CD14-positive monocyte (primary cell): ENCODE results near the gene TTC28. TPM values are rescaled to one million over a fixed set of nuclear protein-coding genes. Genes with fewer than 3 reads are reported as not detected.

ENCODE experiments used
- DNase-seq, 3 donors: peaks; one replicate each; pipeline ENCODE4 v3.0.0-alpha.2; 2011 to 2022
- H2AFZ ChIP-seq: 2 replicates; pipeline ENCODE4 v1.6.0; 2012; ENCODE audit warnings: mild to moderate bottlenecking, low read depth, low read length, inconsistent platforms; ENCODE audit not compliant: insufficient read depth, poor library complexity, severe bottlenecking
- H3K27ac ChIP-seq, 2 donors: 1 replicate in 1 of 2; 2 replicates in 1 of 2; pipeline ENCODE4 v1.5.1; 2012 to 2013; ENCODE audit warnings: low read length in 2 of 2, control low read depth in 1 of 2, inconsistent platforms in 1 of 2, low read depth in 1 of 2, mild to moderate bottlenecking in 1 of 2
- H3K27me3 ChIP-seq, 2 donors: one replicate each; pipeline versions ENCODE4 v1.6.0 to v1.6.1; 2011 to 2013; ENCODE audit warnings: low read length in 2 of 2; ENCODE audit not compliant: control insufficient read depth in 2 of 2, insufficient read depth in 2 of 2
- H3K36me3 ChIP-seq, 2 donors: replicated peaks in 1 of 2; 1 replicate in 1 of 2; 2 replicates in 1 of 2; pipeline versions ENCODE4 v1.5.1 to v1.6.1; 2012 to 2013; ENCODE audit warnings: low read length in 2 of 2, control low read depth in 1 of 2, inconsistent platforms in 1 of 2, mild to moderate bottlenecking in 1 of 2; ENCODE audit not compliant: insufficient read depth in 2 of 2, control insufficient read depth in 1 of 2
- H3K4me1 ChIP-seq, 2 donors: 1 replicate in 1 of 2; 2 replicates in 1 of 2; pipeline versions ENCODE4 v1.5.1 to v1.6.1; 2012 to 2013; ENCODE audit warnings: low read length in 2 of 2, control low read depth in 1 of 2, inconsistent platforms in 1 of 2, mild to moderate bottlenecking in 1 of 2, moderate library complexity in 1 of 2; ENCODE audit not compliant: insufficient read depth in 2 of 2, control insufficient read depth in 1 of 2
- H3K4me2 ChIP-seq: replicated peaks from 2 replicates; pipeline ENCODE3; 2012; ENCODE audit warnings: low read length, moderate library complexity, mild to moderate bottlenecking; ENCODE audit not compliant: poor library complexity, severe bottlenecking; ENCODE audit errors: extremely low read depth
- H3K4me3 ChIP-seq, 3 experiments: fragments of 200-600 bp in 1 of 3; sonication (generic) in 1 of 3; replicated peaks in 1 of 3; 1 replicate in 2 of 3; 2 replicates in 1 of 3; pipeline ENCODE4 v1.5.1; 2011 to 2013; ENCODE audit warnings: low read length in 3 of 3, mild to moderate bottlenecking in 3 of 3, control low read depth in 2 of 3, low read depth in 2 of 3, inconsistent platforms in 1 of 3, moderate library complexity in 1 of 3
- H3K79me2 ChIP-seq: 2 replicates; pipeline ENCODE4 v1.6.0; 2012; ENCODE audit warnings: mild to moderate bottlenecking, control low read depth, inconsistent platforms, low read length, moderate library complexity; ENCODE audit not compliant: insufficient read depth
- H3K9ac ChIP-seq: 2 replicates; pipeline ENCODE4 v1.6.0; 2017; ENCODE audit warnings: low read length, mild to moderate bottlenecking; ENCODE audit not compliant: insufficient read depth, poor library complexity, severe bottlenecking
- H3K9me3 ChIP-seq, 2 donors: replicated peaks in 1 of 2; 1 replicate in 1 of 2; 2 replicates in 1 of 2; pipeline versions ENCODE4 v1.5.1 to v1.6.1; 2012 to 2013; ENCODE audit warnings: low read length in 2 of 2, control low read depth in 1 of 2; ENCODE audit not compliant: control insufficient read depth in 1 of 2, insufficient read depth in 1 of 2
- H4K20me1 ChIP-seq: 2 replicates; pipeline ENCODE4 v1.6.0; 2012; ENCODE audit warnings: mild to moderate bottlenecking, low read length, control low read depth, moderate library complexity; ENCODE audit not compliant: insufficient read depth
- H3K27ac Mint-ChIP-seq, 7 donors: one replicate each; pipeline ENCODE4 v1.8.0; 2020; ENCODE audit warnings: mild to moderate bottlenecking in 7 of 7, mixed read lengths in 7 of 7, moderate library complexity in 6 of 7, inconsistent platforms in 2 of 7
- H3K27me3 Mint-ChIP-seq, 3 donors: one replicate each; pipeline ENCODE4 v1.8.0; 2021 to 2022; ENCODE audit warnings: low read depth in 3 of 3, mild to moderate bottlenecking in 3 of 3, mixed read lengths in 3 of 3, moderate library complexity in 3 of 3, inconsistent platforms in 1 of 3
- H3K36me3 Mint-ChIP-seq, 2 donors: one replicate each; pipeline ENCODE4 v1.8.0; 2020; ENCODE audit warnings: mixed read lengths in 2 of 2, inconsistent platforms in 1 of 2, mild to moderate bottlenecking in 1 of 2
- H3K4me1 Mint-ChIP-seq: one replicate; pipeline ENCODE4 v1.8.0; 2020; ENCODE audit warnings: mild to moderate bottlenecking, mixed read lengths
- H3K4me3 Mint-ChIP-seq, 2 donors: one replicate each; pipeline ENCODE4 v1.8.0; 2020; ENCODE audit warnings: mild to moderate bottlenecking in 2 of 2, mixed read lengths in 2 of 2, moderate library complexity in 1 of 2
- H3K9me3 Mint-ChIP-seq, 7 donors: one replicate each; pipeline ENCODE4 v1.8.0; 2020 to 2022; ENCODE audit warnings: mixed read lengths in 7 of 7, mild to moderate bottlenecking in 6 of 7, moderate library complexity in 6 of 7, inconsistent platforms in 2 of 7
- WGBS: methylation state at CpG from one replicate; pipeline ENCODE4 v1.1.5; 2013; ENCODE audit warnings: missing lambda C conversion rate; ENCODE audit not compliant: insufficient coverage; 5-methylcytosine and 5-hydroxymethylcytosine counted together
- intact Hi-C, 2 donors: fragments of 100-400 bp; cut with micrococcal nuclease; formaldehyde crosslinking; loops; one replicate each; pipeline versions ENCODE4 v1.15.0 to v1.15.1; 2023
- polyA plus RNA-seq, 3 donors: library from polyadenylated mRNA; depleted of rRNA in 1 of 3; unstranded in 2 of 3; stranded (reverse) in 1 of 3; fragments of 300-500 nt in 2 of 3; fragments of >200 nt in 1 of 3; fragmentation: Illumina TruSeq in 2 of 3; gene quantifications; 1 replicate in 2 of 3; 2 replicates in 1 of 3; pipeline ENCODE4 v1.2.3, GENCODE V29; 2012 to 2021
- TF ChIP-seq, protein P1 (sequence below): fragments of 200-600 bp; IDR thresholded peaks from one replicate; pipeline ENCODE4 v1.8.0; 2022; ENCODE audit warnings: antibody characterized with exemption, mild to moderate bottlenecking

The TTC28 gene
- polyA plus RNA-seq, 3 donors, result 0.24 to 0.61 TPM; not detected in 1

DNA sequence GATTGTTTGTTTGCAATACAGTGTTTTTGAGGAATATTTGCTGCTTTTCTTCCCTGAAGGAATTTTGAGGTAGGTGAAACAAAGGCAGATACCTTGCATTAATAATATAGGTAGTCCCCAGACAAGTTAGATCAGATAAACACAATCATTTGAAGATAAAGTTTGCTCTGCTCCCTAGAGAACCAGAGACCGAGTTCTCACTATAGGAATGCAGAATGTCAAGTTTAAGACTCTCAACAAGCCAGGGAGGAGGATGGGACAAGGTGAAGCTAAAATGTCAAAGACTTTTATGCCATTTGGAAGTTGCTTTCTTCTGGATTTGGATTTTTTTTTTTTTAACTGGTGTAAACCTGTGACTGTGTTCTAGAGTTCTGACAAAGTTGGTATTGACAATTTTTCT is 364.7 kb downstream of the TTC28 start:
- intact Hi-C loops, result no loop called here
- Mint-ChIP-seq H3K9me3 (peaks cover 0 to 9% (median 3%) of the 10 kb centered on the region in 7 donors), H3K27me3 (peaks cover 0 to 2% (median 1%) of the 10 kb centered on the region in 3 donors), H3K4me3 (no peak overlapping the region), H3K27ac (no peak overlapping the region), H3K36me3 (no peaks in the 10 kb centered on the region), H3K4me1 (no peaks in the 10 kb centered on the region)
- H3K9ac ChIP-seq, result no peak overlapping the region
- no peak overlapping the region for H2AFZ ChIP-seq
- H3K27ac ChIP-seq, result no peak overlapping the region
- no peaks in the 10 kb centered on the region for H3K9me3 ChIP-seq
- no peaks in the 10 kb centered on the region for H3K79me2 ChIP-seq
- no peaks in the 10 kb centered on the region for H4K20me1 ChIP-seq
- no peak overlapping the region for H3K4me2 ChIP-seq
- H3K4me1 ChIP-seq, result no peaks in the 10 kb centered on the region
- no peak for DNase-seq
- TF ChIP-seq, protein P1, sequence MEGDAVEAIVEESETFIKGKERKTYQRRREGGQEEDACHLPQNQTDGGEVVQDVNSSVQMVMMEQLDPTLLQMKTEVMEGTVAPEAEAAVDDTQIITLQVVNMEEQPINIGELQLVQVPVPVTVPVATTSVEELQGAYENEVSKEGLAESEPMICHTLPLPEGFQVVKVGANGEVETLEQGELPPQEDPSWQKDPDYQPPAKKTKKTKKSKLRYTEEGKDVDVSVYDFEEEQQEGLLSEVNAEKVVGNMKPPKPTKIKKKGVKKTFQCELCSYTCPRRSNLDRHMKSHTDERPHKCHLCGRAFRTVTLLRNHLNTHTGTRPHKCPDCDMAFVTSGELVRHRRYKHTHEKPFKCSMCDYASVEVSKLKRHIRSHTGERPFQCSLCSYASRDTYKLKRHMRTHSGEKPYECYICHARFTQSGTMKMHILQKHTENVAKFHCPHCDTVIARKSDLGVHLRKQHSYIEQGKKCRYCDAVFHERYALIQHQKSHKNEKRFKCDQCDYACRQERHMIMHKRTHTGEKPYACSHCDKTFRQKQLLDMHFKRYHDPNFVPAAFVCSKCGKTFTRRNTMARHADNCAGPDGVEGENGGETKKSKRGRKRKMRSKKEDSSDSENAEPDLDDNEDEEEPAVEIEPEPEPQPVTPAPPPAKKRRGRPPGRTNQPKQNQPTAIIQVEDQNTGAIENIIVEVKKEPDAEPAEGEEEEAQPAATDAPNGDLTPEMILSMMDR, result no peak
- no peaks in the 10 kb centered on the region for H3K36me3 ChIP-seq
- no CpG with 5 or more reads among the region's 1 CpG for WGBS
- H3K4me3 ChIP-seq, result no peak overlapping the region
- no peaks in the 10 kb centered on the region for H3K27me3 ChIP-seq

DNA sequence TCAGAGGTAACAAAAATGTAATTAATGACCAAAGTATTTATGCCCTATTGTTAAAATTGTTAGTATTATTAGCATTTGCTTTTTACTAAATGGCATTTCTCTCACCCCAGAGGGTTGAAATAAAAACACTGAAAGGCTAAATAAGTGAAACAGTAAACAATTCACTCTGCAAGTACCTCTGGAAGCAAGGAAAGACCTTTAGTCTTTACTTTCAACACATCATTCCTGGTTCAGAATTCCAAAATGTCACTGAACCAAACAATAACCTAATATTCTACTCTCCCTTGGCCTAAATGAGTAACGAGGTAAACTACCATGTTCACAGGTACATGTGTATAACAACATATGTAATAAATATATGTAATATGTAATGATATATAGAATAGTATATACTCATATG is 369.3 kb downstream of the TTC28 start:
- Mint-ChIP-seq H3K27me3 (peaks cover 0 to 1% (median 0%) of the 10 kb centered on the region in 3 donors), H3K9me3 (peaks cover 0 to 9% (median 3%) of the 10 kb centered on the region in 7 donors)
- WGBS, result no CpG with 5 or more reads among the region's 1 CpG

More for the DNA sequence above, 369.3 kb downstream of the TTC28 start:
- Mint-ChIP-seq H3K27ac (no peak overlapping the region), H3K4me1 (no peaks in the 10 kb centered on the region), H3K4me3 (no peak overlapping the region), H3K36me3 (no peaks in the 10 kb centered on the region)
- no peak overlapping the region for H3K9ac ChIP-seq
- TF ChIP-seq, protein P1, result no peak
- H3K9me3 ChIP-seq, result no peaks in the 10 kb centered on the region
- H3K4me3 ChIP-seq, result no peak overlapping the region
- H3K79me2 ChIP-seq, result no peaks in the 10 kb centered on the region
- H3K36me3 ChIP-seq, result no peaks in the 10 kb centered on the region
- no peaks in the 10 kb centered on the region for H3K27me3 ChIP-seq
- H3K4me2 ChIP-seq, result no peak overlapping the region
- no peak for DNase-seq
- no peak overlapping the region for H3K27ac ChIP-seq
- H2AFZ ChIP-seq, result no peak overlapping the region
- no peaks in the 10 kb centered on the region for H3K4me1 ChIP-seq
- H4K20me1 ChIP-seq, result no peaks in the 10 kb centered on the region
- intact Hi-C loops, result no loop called here
